VCaP (cell line): ENCODE results near the gene ADD3.

Source experiments
- H3K27ac ChIP-seq: fragments of 450-650 bp; 2 replicates; pipeline ENCODE4 v1.5.1; 2017
- TF ChIP-seq, protein P1 (sequence below): fragments of 450-650 bp; conservative IDR thresholded peaks from 2 replicates; pipeline ENCODE4 v1.5.1; 2017; ENCODE audit warnings: mild to moderate bottlenecking, moderate library complexity

ADD3 gene

GRCh38 chr10:110142965-110143364 lies 135.2 kb downstream of the ADD3 start:
- TF ChIP-seq, protein P1, sequence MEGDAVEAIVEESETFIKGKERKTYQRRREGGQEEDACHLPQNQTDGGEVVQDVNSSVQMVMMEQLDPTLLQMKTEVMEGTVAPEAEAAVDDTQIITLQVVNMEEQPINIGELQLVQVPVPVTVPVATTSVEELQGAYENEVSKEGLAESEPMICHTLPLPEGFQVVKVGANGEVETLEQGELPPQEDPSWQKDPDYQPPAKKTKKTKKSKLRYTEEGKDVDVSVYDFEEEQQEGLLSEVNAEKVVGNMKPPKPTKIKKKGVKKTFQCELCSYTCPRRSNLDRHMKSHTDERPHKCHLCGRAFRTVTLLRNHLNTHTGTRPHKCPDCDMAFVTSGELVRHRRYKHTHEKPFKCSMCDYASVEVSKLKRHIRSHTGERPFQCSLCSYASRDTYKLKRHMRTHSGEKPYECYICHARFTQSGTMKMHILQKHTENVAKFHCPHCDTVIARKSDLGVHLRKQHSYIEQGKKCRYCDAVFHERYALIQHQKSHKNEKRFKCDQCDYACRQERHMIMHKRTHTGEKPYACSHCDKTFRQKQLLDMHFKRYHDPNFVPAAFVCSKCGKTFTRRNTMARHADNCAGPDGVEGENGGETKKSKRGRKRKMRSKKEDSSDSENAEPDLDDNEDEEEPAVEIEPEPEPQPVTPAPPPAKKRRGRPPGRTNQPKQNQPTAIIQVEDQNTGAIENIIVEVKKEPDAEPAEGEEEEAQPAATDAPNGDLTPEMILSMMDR = no peak
- no peak overlapping the region for H3K27ac ChIP-seq

- TF ChIP-seq, protein P1 = no peak
- H3K27ac ChIP-seq = no peak overlapping the region
Measured at GRCh38 chr10:110144507-110144906, 136.7 kb downstream of the ADD3 start.

GRCh38 chr10:110147961-110148360 lies 140.2 kb downstream of the ADD3 start:
- no peak overlapping the region for H3K27ac ChIP-seq
- TF ChIP-seq, protein P1 = no peak

DNA sequence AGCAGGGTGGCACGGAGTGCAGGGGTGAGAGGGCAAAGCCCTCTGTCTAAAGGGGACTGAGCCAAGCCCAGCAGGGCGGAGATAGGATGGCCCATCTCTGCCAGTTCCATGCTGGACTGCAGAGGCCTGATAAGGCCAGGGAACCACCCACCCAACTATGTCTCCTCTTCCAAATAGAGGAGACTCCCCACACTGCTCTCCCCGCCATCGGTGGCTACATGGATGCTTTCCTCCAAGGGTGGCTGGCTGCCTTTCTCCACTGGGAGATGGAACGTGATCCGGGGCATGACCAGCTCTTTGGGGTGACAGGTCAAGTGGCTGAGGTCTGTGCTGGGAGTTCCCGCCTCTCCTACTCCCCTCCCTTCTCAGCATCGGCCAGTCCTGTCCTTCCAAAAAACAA lies 141.5 kb downstream of the ADD3 start:
- H3K27ac ChIP-seq = no peak overlapping the region
- TF ChIP-seq, protein P1 = no peak

DNA sequence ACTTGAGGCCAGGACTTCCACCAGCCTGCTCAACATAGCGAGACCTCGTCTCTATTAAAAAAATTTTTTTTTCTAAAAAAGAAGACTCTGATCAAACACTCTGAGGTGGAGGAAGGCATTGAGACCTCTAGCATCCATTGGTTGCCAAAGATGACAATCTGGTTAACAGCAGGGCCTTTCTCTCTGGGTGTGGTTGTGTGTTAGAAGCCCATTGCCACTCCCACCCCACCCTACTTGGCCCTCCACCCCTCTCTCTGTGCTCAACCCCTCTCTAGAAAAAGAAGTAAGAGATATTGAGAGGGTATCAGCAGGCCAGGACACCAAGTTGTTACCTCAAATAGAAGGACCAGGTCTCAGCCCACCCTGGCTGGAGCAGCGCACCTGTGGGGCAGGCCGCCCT lies 142.3 kb downstream of the ADD3 start:
- H3K27ac ChIP-seq = no peak overlapping the region

GRCh38 chr10:110150981-110151380 lies 143.2 kb downstream of the ADD3 start:
- TF ChIP-seq, protein P1 = no peak
- H3K27ac ChIP-seq = no peak overlapping the region

More for the DNA sequence above, 142.3 kb downstream of the ADD3 start:
- TF ChIP-seq, protein P1 = no peak

DNA sequence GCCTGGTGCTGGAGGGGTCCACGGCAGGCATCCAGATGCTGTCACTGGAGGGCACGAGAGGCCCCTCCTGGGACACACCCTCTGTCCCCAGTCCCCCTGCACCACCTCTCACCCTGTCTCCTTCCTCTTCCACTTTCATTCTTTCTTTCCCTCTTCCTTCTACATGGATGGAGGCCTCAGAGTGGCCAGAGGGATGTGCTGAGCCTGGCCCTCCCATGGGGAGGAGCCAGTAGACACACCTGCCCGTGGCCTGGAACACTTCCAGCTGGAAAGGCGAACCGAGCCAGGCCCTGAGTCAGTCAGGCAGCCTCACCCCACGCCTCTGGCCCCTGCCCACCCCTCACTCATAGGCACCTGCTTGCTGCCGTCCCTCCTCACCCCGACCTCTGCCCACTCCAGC lies 143.7 kb downstream of the ADD3 start:
- TF ChIP-seq, protein P1 = no peak
- no peak overlapping the region for H3K27ac ChIP-seq

- TF ChIP-seq, protein P1 = no peak
- no peak overlapping the region for H3K27ac ChIP-seq
Measured at GRCh38 chr10:110151971-110152370, 144.2 kb downstream of the ADD3 start.
